ENCODE results near the gene RSU1.
"Not testable (repeated sequence)": the region's sequence is repeated elsewhere in the genome, so short reads cannot be mapped to it uniquely, and the experiment has no call there.

The RSU1 gene

DNA sequence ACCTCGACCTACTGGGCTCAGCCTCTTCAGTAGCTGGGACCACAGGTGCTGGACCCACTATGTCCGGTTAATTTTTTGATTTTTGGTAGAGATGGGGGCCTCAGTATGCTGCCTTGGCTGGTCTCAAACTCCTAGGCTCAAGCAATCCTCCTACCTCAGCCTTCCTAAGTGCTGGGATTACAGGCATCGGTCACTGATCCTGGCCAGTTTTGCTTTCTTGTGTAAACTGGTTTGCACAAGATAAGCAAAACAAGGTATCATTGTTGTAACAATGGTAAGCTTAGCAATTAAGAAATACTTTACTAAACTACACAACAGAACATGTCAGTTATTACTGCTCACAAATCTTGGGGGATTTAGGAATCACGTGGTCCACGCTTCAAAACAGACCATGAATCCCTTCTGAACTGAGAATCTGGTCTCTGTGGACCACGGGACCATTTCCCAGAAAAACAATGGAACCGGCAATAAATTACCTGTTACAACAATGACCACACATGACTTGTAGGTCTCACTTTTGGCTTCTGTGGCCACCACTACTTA is 36.8 kb downstream of the RSU1 start:
- DNase-seq (ENCODE audit: low read depth), result no peak

DNA sequence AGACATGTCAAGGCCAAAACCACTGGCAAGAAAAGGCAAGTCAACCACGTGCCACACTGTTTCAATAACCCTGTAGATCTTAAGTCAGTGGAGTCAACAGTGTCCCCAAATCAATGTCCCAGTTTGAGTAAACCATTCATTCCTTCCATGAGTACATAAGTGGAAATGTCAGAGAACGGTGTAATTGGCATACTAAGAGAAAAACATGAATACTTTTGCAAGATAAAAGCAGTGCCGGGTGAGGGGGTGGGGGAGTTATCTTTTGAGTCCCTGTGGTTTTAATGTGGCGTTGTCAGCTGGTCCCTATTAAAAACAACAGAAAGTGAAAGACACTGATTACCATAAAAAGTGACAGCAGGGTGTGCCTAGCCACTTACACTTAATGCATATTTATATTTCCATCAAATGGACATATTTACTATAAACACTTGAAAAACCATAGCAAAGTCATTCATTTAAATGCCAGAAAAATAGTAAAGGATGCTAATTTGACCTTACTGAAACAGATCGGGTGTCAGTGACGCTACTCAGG is 37.8 kb downstream of the RSU1 start:
- DNase-seq (ENCODE audit: low read depth), result no peak

DNA sequence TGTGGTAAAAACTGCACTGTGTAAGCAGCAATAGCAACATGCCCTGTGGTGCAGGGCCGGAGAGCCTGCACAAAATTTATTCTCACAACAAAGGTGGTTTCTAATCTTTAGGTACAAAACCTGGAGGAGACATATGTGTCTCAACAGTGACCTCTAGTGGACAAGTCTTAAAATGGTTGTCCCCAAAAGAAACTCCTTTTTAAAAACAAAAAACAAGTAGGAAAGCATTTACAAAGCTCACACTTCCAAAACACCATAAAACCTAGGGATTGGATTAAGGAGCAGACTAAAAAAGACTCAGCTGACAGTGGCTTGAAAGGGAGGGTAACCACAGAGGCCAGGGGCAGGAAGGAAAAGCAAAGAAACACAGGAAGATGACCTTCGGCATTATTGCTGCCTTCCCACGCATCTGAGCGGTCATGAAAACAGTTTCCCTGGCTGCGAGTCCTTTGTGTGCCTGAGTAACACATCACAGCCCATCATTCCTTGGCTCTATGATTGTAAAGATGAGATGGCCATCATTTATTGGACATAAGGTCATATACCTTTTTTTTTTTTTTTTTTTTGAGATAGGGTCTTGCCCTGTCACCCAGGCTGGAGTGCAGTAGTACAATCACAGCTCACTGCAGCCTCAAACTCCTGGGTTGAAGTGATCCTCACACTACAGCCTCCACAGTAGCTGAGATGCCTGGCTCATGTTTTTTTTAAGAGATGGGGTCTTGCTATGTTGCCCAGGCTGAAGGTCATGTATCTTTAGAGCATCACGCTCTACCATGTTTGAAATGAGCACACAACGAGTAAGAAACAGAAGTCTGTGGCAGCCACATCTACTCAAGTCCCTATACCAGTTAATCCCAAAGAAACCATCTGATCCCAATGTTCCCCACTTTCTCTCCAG is 39.5 kb downstream of the RSU1 start:
- DNase-seq (ENCODE audit: low read depth), result peak; percentile 35

DNA sequence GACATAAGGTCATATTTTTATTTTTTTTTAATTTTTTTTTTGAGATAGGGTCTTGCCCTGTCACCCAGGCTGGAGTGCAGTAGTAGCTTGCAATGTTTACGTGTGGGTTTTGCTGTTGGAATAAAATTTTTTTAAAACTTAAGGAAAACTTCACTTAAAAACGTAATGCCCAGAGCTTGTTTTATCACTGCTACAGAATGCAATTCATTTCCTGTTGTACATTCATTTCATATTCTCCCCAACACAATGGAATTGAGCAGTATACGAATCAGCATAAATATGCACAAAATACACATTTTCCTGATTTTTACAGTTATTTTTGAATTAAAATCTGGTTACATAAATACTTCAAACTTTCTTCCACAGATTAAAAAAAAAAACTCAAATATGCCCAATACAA is 40.3 kb downstream of the RSU1 start:
- DNase-seq (ENCODE audit: low read depth), result no peak

DNA sequence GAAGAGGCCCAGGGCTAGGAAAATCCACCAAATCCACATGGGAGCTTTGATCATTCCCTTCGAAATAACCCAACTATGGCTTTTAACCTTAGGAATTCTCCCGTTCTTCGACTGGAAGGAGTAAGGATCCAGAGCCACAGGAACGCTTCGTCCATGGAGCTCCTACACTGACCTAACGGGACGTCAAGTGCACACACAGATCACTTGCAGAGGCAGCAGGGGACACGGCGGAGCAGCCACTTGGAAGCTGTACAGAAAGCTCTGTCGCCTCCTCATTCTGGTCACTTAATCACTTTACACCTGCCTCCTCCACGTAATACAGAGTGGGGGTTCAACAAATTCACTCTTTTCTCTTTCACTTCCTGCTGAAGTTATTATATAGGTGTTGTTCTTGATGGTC is 43.9 kb downstream of the RSU1 start:
- DNase-seq (ENCODE audit: low read depth), result no peak

DNA sequence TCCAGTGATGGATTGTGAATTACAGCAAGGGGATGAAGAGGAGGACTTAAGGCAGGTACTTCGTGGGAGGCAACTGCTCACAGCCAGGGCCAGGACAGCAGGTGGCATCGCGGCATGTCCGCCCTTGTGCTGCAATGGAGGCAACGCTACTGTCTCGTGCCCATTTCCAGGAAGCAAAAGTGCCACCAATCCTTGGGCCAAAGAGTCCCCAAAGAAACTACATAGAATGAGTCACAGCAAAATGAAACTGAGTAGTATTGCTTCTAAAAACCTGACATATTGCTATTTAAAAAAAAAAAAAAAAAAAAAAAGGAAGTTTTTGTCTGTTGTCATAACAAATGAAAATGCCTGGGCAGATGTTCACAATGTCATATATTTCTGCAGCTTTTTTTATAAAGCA is 46.6 kb downstream of the RSU1 start:
- DNase-seq (ENCODE audit: low read depth), result no peak

DNA sequence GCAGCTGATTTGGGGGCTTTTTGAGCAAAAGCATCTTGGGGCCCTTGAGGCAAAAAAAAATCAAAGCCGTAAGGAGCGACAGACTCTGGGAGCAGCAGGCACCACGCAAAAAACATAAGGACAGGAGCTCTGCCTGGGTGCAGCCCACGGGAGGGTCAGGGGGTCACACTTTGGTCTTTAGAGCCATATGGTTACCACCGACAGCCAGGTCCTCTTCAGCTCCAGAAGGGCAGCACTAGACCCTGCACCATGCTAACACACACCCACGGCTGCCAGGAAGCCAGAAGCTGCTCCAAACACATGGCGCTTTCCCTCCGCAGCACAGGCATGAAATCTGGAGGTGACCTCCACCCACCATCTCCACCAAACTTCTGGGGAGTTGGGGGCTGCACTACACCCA is 47.1 kb downstream of the RSU1 start:
- no peak for DNase-seq (ENCODE audit: low read depth)

DNA sequence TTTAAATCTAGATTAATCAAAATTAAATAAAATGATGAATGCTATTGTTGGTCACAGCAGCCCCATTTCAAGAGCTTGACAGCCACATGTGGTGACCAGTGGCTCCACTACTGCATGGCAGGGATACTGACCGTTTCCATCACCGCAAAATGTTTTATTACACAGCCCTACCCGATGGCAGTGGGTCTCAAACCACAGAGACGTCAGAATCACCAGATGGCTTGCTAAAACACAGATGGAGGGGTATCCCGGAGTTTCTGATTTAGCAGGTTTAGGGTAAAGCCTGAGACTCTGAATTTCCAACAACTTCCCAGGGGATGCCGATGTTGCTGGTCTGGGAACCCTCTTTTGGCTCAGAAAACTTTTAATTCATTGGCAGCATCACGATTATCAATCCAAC is 47.9 kb downstream of the RSU1 start:
- DNase-seq (ENCODE audit: low read depth), result no peak

DNA sequence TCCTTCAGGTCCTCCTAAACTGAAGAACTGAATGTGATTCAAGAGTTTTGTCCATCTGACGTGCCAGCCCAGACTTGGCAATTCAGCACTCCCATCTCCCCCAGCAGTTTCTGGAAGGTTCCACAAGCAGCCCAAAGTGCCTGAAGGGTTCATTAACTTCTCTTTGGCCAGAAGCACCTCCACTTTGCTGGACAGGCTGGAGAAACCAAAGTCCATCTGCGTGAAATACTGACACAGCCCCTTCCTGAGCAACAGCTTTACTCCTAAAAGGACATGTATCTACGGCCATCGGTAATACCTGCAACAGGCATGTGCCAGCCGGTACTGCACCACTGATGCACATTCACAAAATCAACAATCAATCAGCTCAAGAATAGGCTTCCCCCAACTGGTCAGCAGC is 48.5 kb downstream of the RSU1 start:
- no peak for DNase-seq (ENCODE audit: low read depth)

DNA sequence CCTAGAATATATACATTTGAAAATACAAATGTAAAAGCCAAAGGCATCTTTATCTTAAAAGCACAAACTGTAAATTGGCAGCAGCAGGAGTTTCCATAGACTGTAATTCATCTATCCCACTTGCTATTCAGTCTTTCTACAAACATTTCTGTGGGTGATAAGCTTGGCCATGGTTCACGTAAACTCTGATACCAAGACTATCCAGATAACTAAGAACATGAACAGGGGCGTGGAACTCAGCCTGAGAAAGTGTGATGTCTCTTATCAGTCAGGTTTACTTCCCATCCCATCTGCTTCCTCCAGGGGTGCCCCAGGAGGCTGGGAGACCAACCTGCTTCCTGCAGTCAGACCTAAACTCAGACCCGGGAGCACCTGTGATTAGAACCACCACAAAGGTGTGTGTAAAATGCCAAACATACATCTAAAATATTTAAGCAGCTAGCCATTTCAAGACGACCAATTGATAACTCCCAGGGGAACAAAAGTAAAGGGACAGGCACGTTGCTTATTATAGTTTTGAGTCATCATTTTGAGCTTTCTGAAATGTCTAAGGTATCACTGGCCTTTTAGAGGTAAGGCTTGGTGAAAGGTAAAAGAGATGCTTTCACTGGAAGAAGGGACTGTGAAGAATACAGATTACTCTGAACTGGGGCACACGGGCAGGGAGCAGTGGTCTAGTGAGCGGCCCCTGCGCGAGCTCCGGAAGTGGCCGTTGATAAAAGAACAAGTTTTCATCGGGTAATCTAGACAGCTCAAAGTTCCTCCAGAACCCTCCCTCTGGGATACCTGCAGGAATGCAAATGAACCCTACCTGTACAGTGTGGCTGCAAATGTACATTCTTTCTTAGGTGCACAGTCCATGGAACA is 51.5 kb downstream of the RSU1 start:
- DNase-seq (ENCODE audit: low read depth), result no peak

DNA sequence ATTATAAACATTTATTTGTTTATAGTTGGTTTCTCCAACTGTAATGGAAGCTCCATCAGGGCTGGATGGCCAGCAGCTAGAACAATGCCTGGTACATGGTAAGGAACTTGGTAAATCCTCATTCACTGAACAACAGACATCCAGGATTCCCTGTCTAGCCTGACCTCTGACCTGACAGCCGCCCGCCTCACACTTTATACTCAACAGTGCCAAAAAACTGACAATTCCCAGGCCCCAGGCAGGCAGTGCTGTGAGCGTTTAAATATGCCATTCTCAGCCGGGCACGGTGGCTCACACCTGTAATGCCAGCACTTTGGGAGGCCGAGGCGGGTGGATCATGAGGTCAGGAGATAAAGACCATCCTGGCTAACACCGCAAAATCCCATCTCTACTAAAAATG is 55.9 kb downstream of the RSU1 start:
- no peak for DNase-seq (ENCODE audit: low read depth)

DNA sequence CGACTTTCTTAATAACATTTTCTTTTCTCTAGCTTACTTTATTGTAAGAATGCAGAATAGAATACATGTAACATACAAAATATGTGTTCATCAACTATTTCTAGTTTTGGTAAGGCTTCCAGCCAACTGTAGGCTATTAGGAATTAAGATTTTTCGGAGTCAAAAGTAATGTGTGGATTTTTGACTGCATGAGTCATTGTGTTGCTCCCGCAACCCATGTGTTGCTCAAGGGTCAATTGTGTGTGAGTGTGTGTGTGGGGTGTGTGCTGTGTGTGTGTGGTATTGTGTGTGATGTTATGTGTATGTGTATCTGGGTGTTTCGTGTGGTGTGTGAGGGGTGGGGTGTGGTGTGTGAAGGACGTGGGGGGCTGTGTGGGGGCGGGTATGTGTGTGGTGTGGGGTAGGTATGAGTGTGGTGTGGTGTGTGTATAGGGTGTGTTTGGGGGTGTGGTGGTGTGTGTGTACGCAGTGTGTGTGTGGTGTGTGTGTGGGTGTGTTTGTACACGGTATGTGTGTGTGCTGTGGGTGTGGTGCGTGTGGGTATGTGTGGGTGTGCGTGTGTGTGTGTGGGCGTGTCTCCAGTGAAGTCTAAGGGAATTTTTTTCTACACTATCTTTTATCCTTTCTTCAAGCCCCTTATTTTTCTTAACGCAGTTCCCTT is 60.5 kb downstream of the RSU1 start:
- DNase-seq (ENCODE audit: low read depth), result peak; percentile 24

DNA sequence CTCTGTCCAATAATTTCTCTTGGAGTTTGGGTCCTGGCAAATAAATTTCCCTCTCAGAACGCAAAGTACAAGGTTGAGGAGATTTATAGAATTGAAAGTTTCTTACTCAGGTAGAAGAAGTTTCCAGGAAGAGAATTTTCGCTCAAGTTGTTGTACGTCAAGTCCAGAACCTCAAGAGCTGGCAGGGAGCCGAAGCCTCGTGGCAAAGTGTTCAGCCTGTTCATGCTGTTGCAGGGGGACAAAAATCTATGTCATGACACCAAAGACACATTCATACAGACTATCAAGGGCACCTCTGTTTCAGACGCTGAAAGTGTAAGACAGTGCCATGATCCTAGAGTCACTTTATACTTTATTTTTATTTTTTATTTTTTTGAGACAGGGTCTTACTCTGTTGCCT is 62.5 kb downstream of the RSU1 start:
- DNase-seq (ENCODE audit: low read depth), result no peak

DNA sequence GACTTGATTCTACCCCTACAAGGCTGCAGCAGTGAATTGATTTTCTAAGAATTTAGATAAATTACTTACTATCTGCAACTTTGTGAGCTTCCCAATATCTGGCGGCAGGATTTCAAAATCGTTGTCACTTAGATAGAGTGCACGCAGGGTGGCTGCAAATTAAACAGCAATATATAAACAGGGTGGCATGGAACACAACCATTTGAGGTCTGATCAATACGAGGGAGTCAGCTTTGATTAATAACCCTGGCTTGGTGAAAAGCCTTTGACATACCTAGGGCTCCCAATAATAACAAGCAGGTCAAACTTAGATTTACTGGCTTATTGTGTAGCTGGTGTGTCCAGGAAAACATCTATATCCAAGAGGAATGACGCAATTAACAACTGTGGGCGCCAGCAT is 64.4 kb downstream of the RSU1 start:
- not testable (repeated sequence) for DNase-seq (ENCODE audit: low read depth)

DNA sequence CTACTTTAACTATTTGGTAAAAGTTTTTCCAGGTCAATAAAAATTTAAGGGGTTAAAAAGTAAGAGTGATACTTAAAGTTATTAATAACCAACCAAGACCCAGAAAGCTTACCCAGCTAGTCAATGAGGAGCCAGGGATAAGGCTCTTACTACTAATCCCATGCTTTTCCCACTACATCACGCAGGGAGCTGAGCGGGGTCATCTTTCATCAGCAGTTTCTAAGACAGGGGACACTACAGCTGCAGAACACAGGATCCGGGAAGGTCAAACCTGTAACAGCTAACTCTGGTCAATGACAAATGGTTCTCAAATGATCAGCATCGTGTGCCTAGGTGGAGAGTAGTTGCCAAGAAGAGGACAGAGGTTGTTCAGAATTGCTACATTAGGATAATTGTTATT is 65.1 kb downstream of the RSU1 start:
- DNase-seq (ENCODE audit: low read depth), result no peak

DNA sequence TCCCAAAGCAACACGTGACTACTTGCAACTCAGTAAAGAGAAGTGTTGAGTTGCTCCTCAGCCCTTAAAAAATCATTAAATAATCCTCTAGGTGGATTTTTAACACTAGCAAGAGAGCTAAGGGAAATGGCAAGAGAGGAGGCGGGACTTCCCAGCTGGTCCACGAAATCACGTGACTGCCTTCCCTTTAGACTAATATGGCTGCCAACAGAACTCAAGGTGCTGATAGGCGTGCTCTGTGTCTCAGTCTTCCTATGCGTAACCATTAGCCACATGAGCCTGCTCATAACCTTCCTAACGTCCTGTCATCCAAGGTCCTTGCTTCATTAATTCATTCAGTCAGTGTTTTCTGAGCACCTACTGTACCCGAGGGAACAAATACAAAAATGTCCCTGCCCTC is 66.0 kb downstream of the RSU1 start:
- DNase-seq (ENCODE audit: low read depth), result no peak

DNA sequence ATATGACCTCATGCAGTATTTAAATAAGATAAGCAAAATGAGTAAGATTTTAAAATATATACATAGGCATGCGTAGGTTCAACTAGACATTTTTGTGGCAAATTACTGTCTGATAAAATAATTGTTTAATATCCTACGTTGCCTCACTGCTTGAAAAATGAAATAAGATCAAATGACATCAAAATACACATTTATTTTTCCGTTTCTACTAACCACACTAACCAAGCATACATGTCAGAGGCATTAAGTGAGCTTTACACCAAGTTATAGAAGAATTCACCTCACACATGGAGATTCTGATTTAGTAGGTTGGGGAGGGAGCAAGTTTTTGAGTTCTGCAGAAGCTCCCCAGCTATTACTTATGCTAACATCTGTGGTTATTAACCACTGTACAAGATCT is 66.8 kb downstream of the RSU1 start:
- DNase-seq (ENCODE audit: low read depth), result no peak

DNA sequence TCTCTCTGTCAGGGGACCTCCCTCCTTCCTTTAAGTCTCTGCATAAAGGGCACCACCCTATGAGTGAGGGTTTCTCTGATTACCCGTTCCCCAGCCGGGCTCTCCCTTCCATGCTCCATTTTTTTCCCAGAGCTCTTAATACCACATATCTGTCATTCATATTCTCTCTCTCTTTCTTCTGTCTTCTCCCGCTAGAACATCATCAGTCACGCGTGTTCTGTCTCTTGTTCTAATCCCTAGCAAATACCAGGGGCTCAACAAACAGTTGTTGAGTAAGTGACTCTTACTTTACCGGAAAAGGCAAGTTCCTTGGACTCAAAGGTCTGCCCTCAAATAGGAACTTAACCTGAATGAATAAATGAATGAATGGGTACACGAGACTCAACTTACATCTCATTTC is 68.5 kb downstream of the RSU1 start:
- no peak for DNase-seq (ENCODE audit: low read depth)

DNA sequence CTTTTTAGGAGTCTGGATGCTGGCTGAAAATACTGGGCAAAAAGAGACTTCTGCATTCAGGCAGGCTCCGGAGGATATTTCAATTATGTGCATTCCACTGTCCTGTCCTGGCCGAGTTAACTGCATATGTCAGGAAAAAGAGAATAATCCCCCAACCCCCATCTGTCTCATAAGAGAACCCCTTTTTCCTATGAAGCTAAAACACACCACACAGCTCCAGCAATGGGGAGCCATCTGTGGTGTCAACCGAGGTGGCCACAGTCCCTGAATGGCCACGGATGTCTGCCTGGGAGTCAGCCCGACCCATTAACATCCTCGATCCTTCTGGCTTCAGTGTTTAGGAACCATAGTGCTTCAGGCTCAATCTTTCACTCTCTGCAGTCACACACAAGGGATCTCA is 70.4 kb downstream of the RSU1 start:
- DNase-seq (ENCODE audit: low read depth), result no peak

DNA sequence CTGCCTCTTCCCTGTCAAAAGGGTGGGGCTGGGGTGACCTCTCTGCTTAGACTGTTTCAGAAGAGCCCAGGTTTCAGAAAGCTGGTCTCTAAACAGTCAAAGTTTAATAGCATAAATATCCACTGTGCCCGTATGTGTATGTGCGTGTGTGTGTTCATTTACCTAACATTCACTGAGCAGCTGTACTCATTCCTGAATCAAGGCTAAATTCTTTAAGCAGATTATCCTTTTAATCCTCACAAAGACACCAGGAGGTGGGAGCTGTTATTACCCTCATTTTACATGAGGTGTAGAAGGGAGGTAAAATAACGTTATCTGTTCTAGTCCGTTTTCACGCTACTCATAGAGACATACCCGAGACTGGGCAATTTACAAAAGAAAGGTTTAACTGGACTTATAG is 72.2 kb downstream of the RSU1 start:
- DNase-seq (ENCODE audit: low read depth), result no peak

DNA sequence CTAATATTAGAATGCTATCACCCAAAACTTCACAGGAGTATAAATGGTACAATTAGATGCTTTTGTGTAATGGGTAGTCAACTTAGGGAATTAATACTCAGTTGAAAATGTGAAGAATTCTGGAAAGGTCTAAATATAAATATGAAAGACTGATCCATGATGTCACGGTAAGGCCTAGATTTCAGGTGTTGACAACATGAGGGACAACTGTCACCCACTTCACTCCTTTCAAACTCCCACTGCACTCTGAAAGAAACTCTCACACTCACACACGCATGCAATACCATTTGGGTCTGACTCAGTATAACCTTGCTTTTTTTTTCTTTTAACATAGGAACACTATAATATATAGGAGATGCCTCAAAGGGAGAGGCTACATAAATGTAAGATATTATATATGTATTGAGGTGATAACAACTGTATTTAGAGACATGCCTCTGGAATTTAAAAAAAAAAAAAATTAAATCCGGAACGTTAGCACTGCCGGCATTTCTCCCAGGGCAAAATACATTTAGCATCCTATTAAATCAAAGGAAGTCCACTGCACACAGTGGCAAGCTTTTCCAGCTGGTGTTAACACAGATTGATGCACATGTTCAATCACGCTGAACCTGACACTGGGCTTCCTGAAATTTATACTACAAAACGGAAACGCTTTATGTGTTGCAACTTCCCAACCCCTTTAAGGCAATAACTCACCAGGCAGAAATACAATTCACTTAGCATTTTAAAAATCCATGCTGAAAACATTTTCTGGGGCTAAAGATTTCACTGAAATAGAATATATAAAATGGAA is 74.9 kb downstream of the RSU1 start:
- no peak for DNase-seq (ENCODE audit: low read depth)

Data from stromal cell of bone marrow (primary cell).